Transverse colon (tissue), 4 donors: ENCODE data around the gene CASTOR1. TPM values are rescaled to one million over a fixed set of nuclear protein-coding genes. Genes with fewer than 3 reads are reported as not detected.

Source experiments
- DNase-seq: peaks from one replicate; pipeline ENCODE4 v3.0.0-alpha.2; 2019
- H3K27ac ChIP-seq, 4 donors: fragments of 200-600 bp; sonication (generic); 2 replicates each; pipeline ENCODE4 v1.5.1; 2016 to 2018; ENCODE audit warnings: inconsistent platforms in 4 of 4
- H3K27me3 ChIP-seq: fragments of 200-600 bp; sonication (generic); 2 replicates; pipeline ENCODE4 v1.5.1; 2017; ENCODE audit warnings: inconsistent platforms
- H3K36me3 ChIP-seq, 4 donors: fragments of 200-600 bp; sonication (generic); 2 replicates each; pipeline ENCODE4 v1.5.1; 2017 to 2019; ENCODE audit warnings: inconsistent platforms in 4 of 4
- H3K4me1 ChIP-seq, 4 donors: fragments of 200-600 bp; sonication (generic); 2 replicates each; pipeline ENCODE4 v1.5.1; 2017 to 2020; ENCODE audit warnings: inconsistent platforms in 4 of 4
- H3K4me3 ChIP-seq, 4 donors: fragments of 200-600 bp; sonication (generic); 1 replicate in 1 of 4; 2 replicates in 3 of 4; pipeline versions ENCODE4 v1.5.1 to v1.6.1; 2017 to 2019; ENCODE audit warnings: inconsistent platforms in 4 of 4
- H3K9me3 ChIP-seq, 2 donors: fragments of 200-600 bp; sonication (generic); 2 replicates each; pipeline ENCODE4 v1.5.1; 2017 to 2019; ENCODE audit warnings: inconsistent platforms in 2 of 2
- CTCF ChIP-seq, 5 experiments: fragments of 200-600 bp in 3 of 5; fragments of 450-650 bp in 2 of 5; sonication (generic) in 3 of 5; IDR thresholded peaks; 1 replicate in 2 of 5; 2 replicates in 3 of 5; pipeline ENCODE4 v1.5.1; 2016 to 2017; ENCODE audit warnings: antibody characterized with exemption in 5 of 5, inconsistent platforms in 3 of 5, mild to moderate bottlenecking in 2 of 5, moderate library complexity in 1 of 5
- EP300 ChIP-seq: sonication (generic); formaldehyde crosslinking; IDR thresholded peaks from one replicate; pipeline ENCODE4 v1.6.1; 2017; ENCODE audit warnings: antibody characterized with exemption, low read depth
- POLR2A ChIP-seq: fragments of 450-650 bp; IDR thresholded peaks from one replicate; pipeline ENCODE4 v1.6.1; 2016; ENCODE audit warnings: antibody characterized with exemption, mild to moderate bottlenecking, moderate library complexity
- POLR2AphosphoS5 ChIP-seq, 3 donors: sonication (generic); formaldehyde crosslinking; IDR thresholded peaks; one replicate each; pipeline ENCODE4 v1.6.1; 2016; ENCODE audit warnings: antibody characterized with exemption in 3 of 3
- WGBS, 2 donors: methylation state at CpG; one replicate each; pipeline ENCODE4 v1.1.5; 2018; ENCODE audit warnings: low coverage in 1 of 2; 5-methylcytosine and 5-hydroxymethylcytosine counted together
- in situ Hi-C, 4 donors: fragments of 200-750 bp; cut with MboI; loops; one replicate each; pipeline versions ENCODE4 v1.15.0 to v1.15.1; 2017; ENCODE audit warnings: low sequenced_read_pairs in 3 of 4, low pct_ligation_motif_present in 1 of 4, low pct_unique_long_range_greater_than_20kb in 1 of 4
- intact Hi-C: fragments of 100-400 bp; cut with DNase I; formaldehyde crosslinking; loops from one replicate; pipeline ENCODE4 v1.15.1; 2023; ENCODE audit warnings: low total_unique reads
- total RNA-seq, 4 donors: library from RNA; depleted of rRNA; stranded (reverse); fragments of >200 nt; gene quantifications; one replicate each; pipeline ENCODE4 v1.1.0, GENCODE V29; 2016

The CASTOR1 gene
- total RNA-seq, 4 donors from 2014 or later, result 5.6 to 6.8 TPM; not detected in 2

- no peaks in the 10 kb centered on the region for H3K9me3 ChIP-seq
- in situ Hi-C loops, result loop anchor here in 1 of 4 donors (25.0 kb wide), 1 partner anchor 90 kb away; the partner anchor contains the start of genes RNF215 and SEC14L2
- no peaks in the 10 kb centered on the region for H3K27me3 ChIP-seq
- WGBS, 2 donors, result 93% methylated on average over 11 of the region's 11 CpGs; no CpG with 5 or more reads in 1 of the 2 donors
- H3K27ac ChIP-seq, result no peak overlapping the region
- no peak overlapping the region for H3K4me3 ChIP-seq
- H3K36me3 ChIP-seq, result peaks cover 0 to 33% (median 23%) of the 10 kb centered on the region in 4 donors
- peaks cover 9 to 31% (median 24%) of the 10 kb centered on the region in 4 donors for H3K4me1 ChIP-seq
- DNase-seq, result no peak
- TF ChIP-seq CTCF (IDR thresholded peaks at IDR 0.05) (no peak), POLR2AphosphoS5 (IDR thresholded peaks at IDR 0.05) (no peak), EP300 (no peak), POLR2A (no peak)
- intact Hi-C loops, result no loop called here
Observed at GRCh38 chr22:30297276-30297990, 8.1 kb upstream of the CASTOR1 start.

- in situ Hi-C loops (loop anchor here in 1 of 4 donors (25.0 kb wide), 1 partner anchor 90 kb away; the partner anchor contains the start of genes RNF215 and SEC14L2), intact Hi-C loops (no loop called here)
- no peak for DNase-seq
- no peaks in the 10 kb centered on the region for H3K27me3 ChIP-seq
- peaks cover 3 to 27% (median 18%) of the 10 kb centered on the region in 4 donors for H3K4me1 ChIP-seq
- no peak overlapping the region for H3K4me3 ChIP-seq
- no peak overlapping the region for H3K27ac ChIP-seq
- WGBS, 2 donors, result 87% methylated on average over 3 of the region's 3 CpGs; no CpG with 5 or more reads in 1 of the 2 donors
- H3K9me3 ChIP-seq, result no peaks in the 10 kb centered on the region
- no peak for TF ChIP-seq POLR2AphosphoS5 (IDR thresholded peaks at IDR 0.05)
- TF ChIP-seq POLR2A, result no peak
- no peak for TF ChIP-seq EP300
- no peak for TF ChIP-seq CTCF (IDR thresholded peaks at IDR 0.05)
- H3K36me3 ChIP-seq, result peaks cover 0 to 39% (median 23%) of the 10 kb centered on the region in 4 donors
Observed at GRCh38 chr22:30296833-30297232, 7.5 kb upstream of the CASTOR1 start.

GRCh38 chr22:30296324-30296723, 7.0 kb upstream of the CASTOR1 start:
- no peaks in the 10 kb centered on the region for H3K27me3 ChIP-seq
- H3K4me3 ChIP-seq, result no peak overlapping the region
- TF ChIP-seq POLR2A (no peak), EP300 (no peak), POLR2AphosphoS5 (IDR thresholded peaks at IDR 0.05) (no peak), CTCF (IDR thresholded peaks at IDR 0.05) (no peak)
- DNase-seq, result no peak
- H3K9me3 ChIP-seq, result no peaks in the 10 kb centered on the region
- in situ Hi-C loops (loop anchor here in 1 of 4 donors (25.0 kb wide), 1 partner anchor 91 kb away; the partner anchor contains the start of genes RNF215 and SEC14L2), intact Hi-C loops (no loop called here)
- H3K27ac ChIP-seq, result no peak overlapping the region
- H3K36me3 ChIP-seq, result peaks cover 0 to 40% (median 23%) of the 10 kb centered on the region in 4 donors
- 86 to 91% methylated on average over 4 of the region's 4 CpGs for WGBS, 2 donors
- peaks cover 3 to 27% (median 18%) of the 10 kb centered on the region in 4 donors for H3K4me1 ChIP-seq

GRCh38 chr22:30295576-30295975, 6.3 kb upstream of the CASTOR1 start:
- intact Hi-C loops (no loop called here), in situ Hi-C loops (loop anchor here in 1 of 4 donors (25.0 kb wide), 1 partner anchor 92 kb away; the partner anchor contains the start of genes RNF215 and SEC14L2)
- 75% methylated on average over 7 of the region's 7 CpGs; no CpG with 5 or more reads in 1 of the 2 donors for WGBS, 2 donors
- no peak overlapping the region for H3K27ac ChIP-seq
- DNase-seq, result no peak
- peaks cover 0 to 40% (median 23%) of the 10 kb centered on the region in 4 donors for H3K36me3 ChIP-seq
- peaks cover 10 to 32% (median 24%) of the 10 kb centered on the region in 4 donors for H3K4me1 ChIP-seq
- no peaks in the 10 kb centered on the region for H3K9me3 ChIP-seq
- H3K27me3 ChIP-seq, result no peaks in the 10 kb centered on the region
- H3K4me3 ChIP-seq, result no peak overlapping the region
- no peak for TF ChIP-seq POLR2AphosphoS5 (IDR thresholded peaks at IDR 0.05)
- TF ChIP-seq POLR2A, result no peak
- no peak for TF ChIP-seq CTCF (IDR thresholded peaks at IDR 0.05)
- TF ChIP-seq EP300, result no peak
